Inferior parietal cortex (tissue), 1 donor: Measurements from ENCODE around the gene SCGB1D1.

Source experiments
- DNase-seq: peaks from one replicate; pipeline ENCODE4 v3.0.0-alpha.2; 2016; ENCODE audit errors: extremely low spot score

Gene SCGB1D1

GRCh38 chr11:62190011-62190410 is at the start of gene SCGB1D1:
SCGB1D1 (plus strand) TSS chr11:62190216; CDS start chr11:62190285, 69 bp downstream.
- no peak for DNase-seq

GRCh38 chr11:62140304-62141110 is 49.5 kb upstream of the SCGB1D1 start:
- DNase-seq, result no peak

GRCh38 chr11:62141111-62142042 is 48.6 kb upstream of the SCGB1D1 start:
- DNase-seq, result no peak

- no peak for DNase-seq
These were observed 48.0 kb upstream of the SCGB1D1 start for GRCh38 chr11:62142043-62142375.

GRCh38 chr11:62142921-62143320 is 47.1 kb upstream of the SCGB1D1 start:
- DNase-seq, result no peak

- DNase-seq, result no peak
These were observed 46.3 kb upstream of the SCGB1D1 start for GRCh38 chr11:62143727-62144126.

- DNase-seq, result no peak
These were observed 45.3 kb upstream of the SCGB1D1 start for GRCh38 chr11:62144641-62145255.

- no peak for DNase-seq
These were observed 44.6 kb upstream of the SCGB1D1 start for GRCh38 chr11:62145261-62145871.

GRCh38 chr11:62146476-62147200 is 43.4 kb upstream of the SCGB1D1 start:
- DNase-seq, result no peak

GRCh38 chr11:62147545-62147944 is 42.5 kb upstream of the SCGB1D1 start:
- no peak for DNase-seq

GRCh38 chr11:62148271-62148980 is 41.6 kb upstream of the SCGB1D1 start:
- DNase-seq, result no peak

- DNase-seq, result no peak
These were observed 39.8 kb upstream of the SCGB1D1 start for GRCh38 chr11:62149986-62150886.

GRCh38 chr11:62150887-62151736 is 38.9 kb upstream of the SCGB1D1 start:
- DNase-seq, result no peak

- no peak for DNase-seq
These were observed 38.3 kb upstream of the SCGB1D1 start for GRCh38 chr11:62151737-62152102.

GRCh38 chr11:62152245-62153086 is 37.5 kb upstream of the SCGB1D1 start:
- DNase-seq, result no peak

- no peak for DNase-seq
These were observed 37.0 kb upstream of the SCGB1D1 start for GRCh38 chr11:62153087-62153395.

- no peak for DNase-seq
These were observed 36.4 kb upstream of the SCGB1D1 start for GRCh38 chr11:62153617-62154016.

- DNase-seq, result no peak
These were observed 32.4 kb upstream of the SCGB1D1 start for GRCh38 chr11:62157603-62158002.
